Activated CD4-positive, alpha-beta T cell treated with anti-CD3 and anti-CD28 coated beads for 4 hours (primary cell): ENCODE measurements around the gene BCAS1.
"Not testable (repeated sequence)": the region's sequence is repeated elsewhere in the genome, so short reads cannot be mapped to it uniquely, and the experiment has no call there.

ENCODE experiments used
- DNase-seq, 2 donors: peaks; one replicate each; pipeline ENCODE4 v3.0.0-alpha.2; 2020

Gene BCAS1

GRCh38 chr20:53981752-53982437, 88.5 kb downstream of the BCAS1 start:
- no peak for DNase-seq

- no peak for DNase-seq
These were observed 89.3 kb downstream of the BCAS1 start for GRCh38 chr20:53981130-53981529.

- DNase-seq: no peak
These were observed 90.3 kb downstream of the BCAS1 start for GRCh38 chr20:53980031-53980465.

GRCh38 chr20:53978497-53978896, 91.9 kb downstream of the BCAS1 start:
- no peak for DNase-seq

- no peak for DNase-seq
These were observed 93.0 kb downstream of the BCAS1 start for GRCh38 chr20:53977391-53977790.

- no peak for DNase-seq
These were observed 94.6 kb downstream of the BCAS1 start for GRCh38 chr20:53975761-53976160.

- no peak for DNase-seq
These were observed 95.4 kb downstream of the BCAS1 start for GRCh38 chr20:53974785-53975555.

- DNase-seq: not testable (repeated sequence)
These were observed 96.5 kb downstream of the BCAS1 start for GRCh38 chr20:53973882-53974281.

- no peak for DNase-seq
These were observed 98.2 kb downstream of the BCAS1 start for GRCh38 chr20:53972179-53972578.

- DNase-seq: no peak
These were observed 99.2 kb downstream of the BCAS1 start for GRCh38 chr20:53971096-53971683.

GRCh38 chr20:53970232-53970631, 100.2 kb downstream of the BCAS1 start:
- DNase-seq: no peak

GRCh38 chr20:53967527-53967926, 102.9 kb downstream of the BCAS1 start:
- DNase-seq: no peak

- no peak for DNase-seq
These were observed 103.5 kb downstream of the BCAS1 start for GRCh38 chr20:53966774-53967398.

GRCh38 chr20:53964501-53965253, 105.7 kb downstream of the BCAS1 start:
- no peak for DNase-seq

- no peak for DNase-seq
These were observed 106.3 kb downstream of the BCAS1 start for GRCh38 chr20:53964067-53964466.

- no peak for DNase-seq
These were observed 106.8 kb downstream of the BCAS1 start for GRCh38 chr20:53963635-53964034.

GRCh38 chr20:53962388-53962787, 108.0 kb downstream of the BCAS1 start:
- DNase-seq: no peak

- DNase-seq: no peak
These were observed 108.9 kb downstream of the BCAS1 start for GRCh38 chr20:53961527-53961926.

GRCh38 chr20:53960579-53961272, 109.7 kb downstream of the BCAS1 start:
- DNase-seq: no peak

- no peak for DNase-seq
These were observed 110.3 kb downstream of the BCAS1 start for GRCh38 chr20:53959911-53960578.

- no peak for DNase-seq
These were observed 112.1 kb downstream of the BCAS1 start for GRCh38 chr20:53958260-53958659.
